T-helper 2 cell (primary cell): ENCODE results near the gene ADGRL3.
"Not testable (repeated sequence)": the region's sequence is repeated elsewhere in the genome, so short reads cannot be mapped to it uniquely, and the experiment has no call there.

Experiments used
- DNase-seq, 5 experiments: peaks; one replicate each; pipeline versions ENCODE4 v3.0.0 to v3.0.0-alpha.2; 2012 to 2022

ADGRL3 gene

GRCh38 chr4:61293707-61294400 lies 93.7 kb downstream of the ADGRL3 start:
- no peak for DNase-seq

GRCh38 chr4:61294936-61295335 lies 94.8 kb downstream of the ADGRL3 start:
- DNase-seq: no peak

- no peak for DNase-seq
Measured at GRCh38 chr4:61296144-61296543, 96.0 kb downstream of the ADGRL3 start.

- DNase-seq: no peak
Measured at GRCh38 chr4:61298178-61298740, 98.1 kb downstream of the ADGRL3 start.

- DNase-seq: no peak
Measured at GRCh38 chr4:61299316-61299715, 99.2 kb downstream of the ADGRL3 start.

GRCh38 chr4:61300266-61300844 lies 100.2 kb downstream of the ADGRL3 start:
- DNase-seq: no peak

- no peak for DNase-seq
Measured at GRCh38 chr4:61301271-61301670, 101.1 kb downstream of the ADGRL3 start.

- DNase-seq: no peak
Measured at GRCh38 chr4:61308033-61308432, 107.9 kb downstream of the ADGRL3 start.

- no peak for DNase-seq
Measured at GRCh38 chr4:61309616-61310015, 109.5 kb downstream of the ADGRL3 start.

GRCh38 chr4:61312526-61312925 lies 112.4 kb downstream of the ADGRL3 start:
- DNase-seq: no peak

- DNase-seq: no peak
Measured at GRCh38 chr4:61318431-61318830, 118.3 kb downstream of the ADGRL3 start.

GRCh38 chr4:61319156-61319555 lies 119.0 kb downstream of the ADGRL3 start:
- no peak for DNase-seq

- no peak for DNase-seq
Measured at GRCh38 chr4:61320154-61320553, 120.0 kb downstream of the ADGRL3 start.

- no peak for DNase-seq
Measured at GRCh38 chr4:61320631-61321030, 120.5 kb downstream of the ADGRL3 start.

GRCh38 chr4:61332693-61333092 lies 132.6 kb downstream of the ADGRL3 start:
- DNase-seq: no peak

- no peak for DNase-seq
Measured at GRCh38 chr4:61333490-61333889, 133.4 kb downstream of the ADGRL3 start.

- no peak for DNase-seq
Measured at GRCh38 chr4:61335241-61335763, 135.2 kb downstream of the ADGRL3 start.

GRCh38 chr4:61336488-61336887 lies 136.4 kb downstream of the ADGRL3 start:
- DNase-seq: no peak

- DNase-seq: no peak
Measured at GRCh38 chr4:61336916-61337315, 136.8 kb downstream of the ADGRL3 start.

GRCh38 chr4:61342061-61342460 lies 141.9 kb downstream of the ADGRL3 start:
- no peak for DNase-seq

GRCh38 chr4:61350932-61351331 lies 150.8 kb downstream of the ADGRL3 start:
- no peak for DNase-seq

GRCh38 chr4:61356696-61357095 lies 156.6 kb downstream of the ADGRL3 start:
- no peak for DNase-seq

- no peak for DNase-seq
Measured at GRCh38 chr4:61359301-61359700, 159.2 kb downstream of the ADGRL3 start.

- not testable (repeated sequence) for DNase-seq
Measured at GRCh38 chr4:61372817-61373216, 172.7 kb downstream of the ADGRL3 start.
